OCI-LY7 (cell line): ENCODE measurements around the gene NECAB2.

Source experiments
- EZH2phosphoT487 ChIP-seq: fragments of 200-600 bp; sonication (generic); IDR thresholded peaks from 2 replicates; pipeline ENCODE4 v1.6.1; 2018; ENCODE audit warnings: low read depth, borderline replicate concordance, mild to moderate bottlenecking, mixed run types, antibody characterized with exemption, low read length, moderate library complexity, mixed read lengths
- TF ChIP-seq, protein P1 (sequence below): fragments of 200-600 bp; sonication (generic); conservative IDR thresholded peaks from 2 replicates; pipeline ENCODE4 v1.5.1; 2014; ENCODE audit warnings: mild to moderate bottlenecking, antibody characterized with exemption, low read length, moderate library complexity, mixed read lengths

DNA sequence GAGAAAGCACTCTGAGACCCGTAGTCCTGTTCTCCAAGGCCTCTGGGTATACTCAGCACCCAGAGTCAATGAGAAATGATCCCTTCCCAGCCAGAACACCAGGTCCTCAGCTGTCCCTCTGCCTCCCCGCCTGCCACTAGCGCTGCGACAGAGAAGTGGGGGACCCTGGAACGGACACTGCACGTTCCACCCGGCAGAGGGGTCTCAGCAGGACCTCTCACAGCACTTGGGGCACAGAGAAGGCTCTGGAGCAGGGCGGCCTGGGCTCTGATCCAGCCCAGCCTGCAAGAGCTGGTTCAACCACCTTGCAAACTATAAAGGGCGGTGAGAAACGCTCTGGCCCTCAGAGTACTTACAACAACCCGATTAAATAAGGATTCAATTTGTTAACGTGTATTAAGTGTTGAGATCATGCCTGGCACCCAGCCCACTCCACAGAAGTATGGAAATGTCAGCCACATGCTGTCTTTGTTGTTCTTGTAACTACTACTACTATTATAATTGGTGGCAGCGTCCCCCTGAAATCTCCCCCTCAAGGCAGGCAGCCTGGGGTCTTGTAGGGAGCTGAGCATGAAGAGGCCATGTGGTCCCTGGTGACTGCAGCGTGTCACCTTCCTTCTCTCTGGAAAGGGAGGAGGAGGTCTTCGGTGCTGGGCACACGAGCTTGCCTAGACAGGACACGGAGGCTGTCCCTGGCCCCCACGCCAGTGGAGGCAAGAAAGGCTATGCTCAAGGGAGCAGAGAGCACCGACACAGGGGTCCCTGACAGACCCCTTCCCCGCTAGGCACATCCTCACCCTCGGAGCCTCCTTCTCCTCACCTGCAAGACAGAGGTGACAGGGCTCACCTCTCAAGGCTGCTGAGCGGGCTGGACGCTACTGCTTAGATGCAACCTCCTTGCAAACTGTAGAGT, 12.6 kb upstream of the NECAB2 start:
- TF ChIP-seq, protein P1, sequence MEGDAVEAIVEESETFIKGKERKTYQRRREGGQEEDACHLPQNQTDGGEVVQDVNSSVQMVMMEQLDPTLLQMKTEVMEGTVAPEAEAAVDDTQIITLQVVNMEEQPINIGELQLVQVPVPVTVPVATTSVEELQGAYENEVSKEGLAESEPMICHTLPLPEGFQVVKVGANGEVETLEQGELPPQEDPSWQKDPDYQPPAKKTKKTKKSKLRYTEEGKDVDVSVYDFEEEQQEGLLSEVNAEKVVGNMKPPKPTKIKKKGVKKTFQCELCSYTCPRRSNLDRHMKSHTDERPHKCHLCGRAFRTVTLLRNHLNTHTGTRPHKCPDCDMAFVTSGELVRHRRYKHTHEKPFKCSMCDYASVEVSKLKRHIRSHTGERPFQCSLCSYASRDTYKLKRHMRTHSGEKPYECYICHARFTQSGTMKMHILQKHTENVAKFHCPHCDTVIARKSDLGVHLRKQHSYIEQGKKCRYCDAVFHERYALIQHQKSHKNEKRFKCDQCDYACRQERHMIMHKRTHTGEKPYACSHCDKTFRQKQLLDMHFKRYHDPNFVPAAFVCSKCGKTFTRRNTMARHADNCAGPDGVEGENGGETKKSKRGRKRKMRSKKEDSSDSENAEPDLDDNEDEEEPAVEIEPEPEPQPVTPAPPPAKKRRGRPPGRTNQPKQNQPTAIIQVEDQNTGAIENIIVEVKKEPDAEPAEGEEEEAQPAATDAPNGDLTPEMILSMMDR = no peak
- TF ChIP-seq EZH2phosphoT487 = no peak
